Activated T-cell treated with anti-CD3 and anti-CD28 coated beads for 1 hour (primary cell): ENCODE results near the gene GRK5.
A peak's percentile ranks its signal among the peaks of the same experiment; 100 is the strongest.

ENCODE experiments used
- DNase-seq: peaks from one replicate; pipeline ENCODE4 v3.0.0-alpha.2; 2020; ENCODE audit warnings: low read depth

GRK5 gene

GRCh38 chr10:119319161-119319919 is 112.0 kb downstream of the GRK5 start:
- no peak for DNase-seq

- no peak for DNase-seq
These were observed 112.5 kb downstream of the GRK5 start for GRCh38 chr10:119319920-119320258.

GRCh38 chr10:119320981-119321380 is 113.6 kb downstream of the GRK5 start:
- DNase-seq: no peak

- no peak for DNase-seq
These were observed 116.0 kb downstream of the GRK5 start for GRCh38 chr10:119323085-119324016.

- no peak for DNase-seq
These were observed 117.8 kb downstream of the GRK5 start for GRCh38 chr10:119325131-119325530.

GRCh38 chr10:119326167-119326566 is 118.8 kb downstream of the GRK5 start:
- DNase-seq: no peak

- no peak for DNase-seq
These were observed 119.8 kb downstream of the GRK5 start for GRCh38 chr10:119327096-119327745.

GRCh38 chr10:119328223-119328622 is 120.9 kb downstream of the GRK5 start:
- DNase-seq: no peak

GRCh38 chr10:119330342-119330741 is 123.0 kb downstream of the GRK5 start:
- DNase-seq: no peak

- DNase-seq: no peak
These were observed 123.7 kb downstream of the GRK5 start for GRCh38 chr10:119331061-119331460.

GRCh38 chr10:119333146-119333792 is 125.9 kb downstream of the GRK5 start:
- DNase-seq: peak; percentile 22

- no peak for DNase-seq
These were observed 128.4 kb downstream of the GRK5 start for GRCh38 chr10:119335671-119336353.

- DNase-seq: no peak
These were observed 129.2 kb downstream of the GRK5 start for GRCh38 chr10:119336599-119336998.

GRCh38 chr10:119337223-119337622 is 129.9 kb downstream of the GRK5 start:
- DNase-seq: no peak

GRCh38 chr10:119337796-119338432 is 130.5 kb downstream of the GRK5 start:
- DNase-seq: no peak

- DNase-seq: no peak
These were observed 131.7 kb downstream of the GRK5 start for GRCh38 chr10:119339109-119339508.

GRCh38 chr10:119340893-119341458 is 133.6 kb downstream of the GRK5 start:
- no peak for DNase-seq

- DNase-seq: peak; percentile 21
These were observed 134.3 kb downstream of the GRK5 start for GRCh38 chr10:119341459-119342301.

- DNase-seq: no peak
These were observed 135.0 kb downstream of the GRK5 start for GRCh38 chr10:119342335-119342734.
